Esophagus muscularis mucosa (tissue), 4 donors: Measurements from ENCODE around the gene TSR1. TPM values are rescaled to one million over a fixed set of nuclear protein-coding genes. Genes with fewer than 3 reads are reported as not detected.

Source experiments
- DNase-seq: peaks from one replicate; pipeline ENCODE4 v3.0.0-alpha.2; 2017; ENCODE audit errors: extremely low spot score
- H3K27ac ChIP-seq, 4 donors: fragments of 200-600 bp; sonication (generic); replicated peaks in 1 of 4; 1 replicate in 3 of 4; 2 replicates in 1 of 4; pipeline ENCODE4 v1.5.1; 2016 to 2019; ENCODE audit warnings: mild to moderate bottlenecking in 1 of 4
- H3K27me3 ChIP-seq, 4 donors: fragments of 200-600 bp; sonication (generic); one replicate each; pipeline versions ENCODE4 v1.5.1 to v1.6.0; 2016 to 2019
- H3K36me3 ChIP-seq, 4 donors: fragments of 200-600 bp; sonication (generic); one replicate each; pipeline ENCODE4 v1.5.1; 2016 to 2019
- H3K4me1 ChIP-seq, 4 donors: fragments of 200-600 bp; sonication (generic); one replicate each; pipeline ENCODE4 v1.5.1; 2016 to 2019
- H3K4me3 ChIP-seq, 4 donors: fragments of 200-600 bp; sonication (generic); 1 replicate in 2 of 4; 2 replicates in 2 of 4; pipeline ENCODE4 v1.5.1; 2016 to 2019; ENCODE audit warnings: mild to moderate bottlenecking in 4 of 4, moderate library complexity in 1 of 4
- H3K9me3 ChIP-seq, 4 donors: fragments of 200-600 bp; sonication (generic); 1 replicate in 3 of 4; 2 replicates in 1 of 4; pipeline ENCODE4 v1.5.1; 2016 to 2019
- CTCF ChIP-seq, 3 experiments: fragments of 200-600 bp in 2 of 3; fragments of 450-650 bp in 1 of 3; sonication (generic) in 2 of 3; IDR thresholded peaks; one replicate each; pipeline ENCODE4 v1.5.1; 2017 to 2019; ENCODE audit warnings: antibody characterized with exemption in 3 of 3, mild to moderate bottlenecking in 2 of 3, moderate library complexity in 1 of 3
- EP300 ChIP-seq: sonication (generic); formaldehyde crosslinking; IDR thresholded peaks from one replicate; pipeline ENCODE4 v1.6.1; 2017; ENCODE audit warnings: antibody characterized with exemption
- POLR2A ChIP-seq: fragments of 450-650 bp; IDR thresholded peaks from one replicate; pipeline ENCODE4 v1.6.1; 2017; ENCODE audit warnings: antibody characterized with exemption, moderate library complexity, mild to moderate bottlenecking, low read depth
- POLR2AphosphoS5 ChIP-seq, 2 donors: sonication (generic); formaldehyde crosslinking; IDR thresholded peaks; one replicate each; pipeline ENCODE4 v1.6.1; 2017; ENCODE audit warnings: antibody characterized with exemption in 2 of 2
- WGBS: methylation state at CpG from one replicate; pipeline ENCODE4 v1.1.5; 2018; 5-methylcytosine and 5-hydroxymethylcytosine counted together
- intact Hi-C: fragments of 100-400 bp; cut with DNase I; formaldehyde crosslinking; loops from one replicate; pipeline ENCODE4 v1.15.1; 2023
- total RNA-seq, 4 donors: library from RNA; depleted of rRNA; stranded (reverse); fragments of >200 nt; gene quantifications; one replicate each; pipeline versions ENCODE4 v1.1.0 to v1.2.1, GENCODE V29; 2016

The TSR1 gene
- total RNA-seq, 4 donors from 2014 or later: 49.0 to 57.2 (median 55.1) TPM

- DNase-seq: no peak
- H3K9me3 ChIP-seq: no peaks in the 10 kb centered on the region
- WGBS: 100% methylated on average over 2 of the region's 10 CpGs
- H3K27ac ChIP-seq: no peak overlapping the region
- H3K36me3 ChIP-seq: peaks cover 0 to 28% (median 22%) of the 10 kb centered on the region in 4 donors
- no peak for TF ChIP-seq EP300
- no peak for TF ChIP-seq POLR2AphosphoS5 (IDR thresholded peaks at IDR 0.05)
- no peak for TF ChIP-seq POLR2A
- no peak for TF ChIP-seq CTCF (IDR thresholded peaks at IDR 0.05)
- no peaks in the 10 kb centered on the region for H3K27me3 ChIP-seq
- no peak overlapping the region for H3K4me3 ChIP-seq
- intact Hi-C loops: no loop called here
- H3K4me1 ChIP-seq: peaks cover 3 to 17% (median 15%) of the 10 kb centered on the region in 4 donors
These were observed 21.7 kb upstream of the TSR1 start for GRCh38 chr17:2357931-2358434.

GRCh38 chr17:2357237-2357636 is 21.0 kb upstream of the TSR1 start:
- 98% methylated on average over 4 of the region's 4 CpGs for WGBS
- H3K4me1 ChIP-seq: peaks cover 3 to 20% (median 17%) of the 10 kb centered on the region in 4 donors
- H3K9me3 ChIP-seq: no peaks in the 10 kb centered on the region
- TF ChIP-seq POLR2A (no peak), POLR2AphosphoS5 (IDR thresholded peaks at IDR 0.05) (no peak), CTCF (IDR thresholded peaks at IDR 0.05) (no peak), EP300 (no peak)
- intact Hi-C loops: no loop called here
- peaks cover 0 to 21% (median 17%) of the 10 kb centered on the region in 4 donors for H3K36me3 ChIP-seq
- no peak overlapping the region for H3K4me3 ChIP-seq
- no peak for DNase-seq
- no peaks in the 10 kb centered on the region for H3K27me3 ChIP-seq
- H3K27ac ChIP-seq: no peak overlapping the region

- peaks cover 0 to 14% (median 12%) of the 10 kb centered on the region in 4 donors for H3K4me1 ChIP-seq
- intact Hi-C loops: loop anchor here (5.0 kb wide), 1 partner anchor 302 kb away; no protein-coding TSS in a partner anchor
- no peak for TF ChIP-seq EP300
- no peak for TF ChIP-seq POLR2A
- TF ChIP-seq POLR2AphosphoS5 (IDR thresholded peaks at IDR 0.05): no peak
- TF ChIP-seq CTCF (IDR thresholded peaks at IDR 0.05): no peak
These were observed 18.1 kb upstream of the TSR1 start for GRCh38 chr17:2354311-2354710.

GRCh38 chr17:2351269-2351668 is 15.0 kb upstream of the TSR1 start:
- intact Hi-C loops: loop anchor here (5.0 kb wide), 1 partner anchor 299 kb away; no protein-coding TSS in a partner anchor

More at GRCh38 chr17:2354311-2354710, 18.1 kb upstream of the TSR1 start:
- DNase-seq: no peak
- Histone ChIP-seq H3K36me3 (peaks cover 0 to 4% (median 0%) of the 10 kb centered on the region in 4 donors), H3K27ac (no peak overlapping the region), H3K27me3 (no peaks in the 10 kb centered on the region), H3K4me3 (no peak overlapping the region), H3K9me3 (no peaks in the 10 kb centered on the region)
- 87% methylated on average over 8 of the region's 8 CpGs for WGBS

More at GRCh38 chr17:2351269-2351668, 15.0 kb upstream of the TSR1 start:
- H3K9me3 ChIP-seq: no peaks in the 10 kb centered on the region
- peaks cover 0 to 14% (median 3%) of the 10 kb centered on the region in 4 donors for H3K36me3 ChIP-seq
- H3K4me3 ChIP-seq: no peak overlapping the region
- no peak for TF ChIP-seq EP300
- TF ChIP-seq POLR2AphosphoS5 (IDR thresholded peaks at IDR 0.05): no peak
- no peak for TF ChIP-seq POLR2A
- no peak for TF ChIP-seq CTCF (IDR thresholded peaks at IDR 0.05)
- H3K27ac ChIP-seq: no peak overlapping the region
- peaks cover 0 to 15% (median 10%) of the 10 kb centered on the region in 4 donors for H3K4me1 ChIP-seq
- DNase-seq: no peak
- WGBS: 94% methylated on average over 6 of the region's 6 CpGs
- no peaks in the 10 kb centered on the region for H3K27me3 ChIP-seq
